ENCODE measurements around the gene ADAMTS17.

The ADAMTS17 gene

GRCh38 chr15:100307241-100308212, 34.2 kb downstream of the ADAMTS17 start:
- WGBS (ENCODE audit: extremely low coverage, insufficient coverage, insufficient read length), result no CpG with 5 or more reads among the region's 16 CpGs
- Histone ChIP-seq H3K9ac (ENCODE audit: low read length) (no peak overlapping the region), H4K91ac (ENCODE audit: low read depth, low read length) (no peak overlapping the region), H3K27ac (ENCODE audit: low read depth, low read length) (no peak overlapping the region), H3K18ac (ENCODE audit: low read length) (no peak overlapping the region), H3K79me2 (ENCODE audit: control insufficient read depth, insufficient read depth, low read length, poor library complexity) (no peaks in the 10 kb centered on the region), H2BK5ac (ENCODE audit: low read depth, low read length, poor library complexity) (no peak overlapping the region), H4K12ac (ENCODE audit: low read depth, low read length) (no peak overlapping the region), H3K79me1 (ENCODE audit: low read length) (no peaks in the 10 kb centered on the region), H3K4ac (ENCODE audit: low read depth, low read length) (no peak overlapping the region), H3K23ac (ENCODE audit: low read length) (no peak overlapping the region), H3K4me1 (ENCODE audit: control insufficient read depth in 1 of 2, insufficient read depth in 2 of 2, low read length in 2 of 2) (no peaks in the 10 kb centered on the region), H3K4me2 (ENCODE audit: low read length) (no peak overlapping the region), H4K8ac (ENCODE audit: low read depth, low read length) (no peak overlapping the region), H3K27me3 (ENCODE audit: insufficient read depth, low read length) (no peaks in the 10 kb centered on the region), H3K36me3 (ENCODE audit: control insufficient read depth in 1 of 2, insufficient read depth in 2 of 2, low read length in 2 of 2) (no peaks in the 10 kb centered on the region), H2BK12ac (ENCODE audit: low read length) (no peak overlapping the region), H2AK5ac (ENCODE audit: low read length) (no peak overlapping the region), H3K9me3 (ENCODE audit: insufficient read depth, low read depth, low read length) (peaks cover 2% of the 10 kb centered on the region), H2AFZ (ENCODE audit: insufficient read depth, low read length, poor library complexity) (no peak overlapping the region), H3K4me3 (ENCODE audit: low read depth, low read length) (no peak overlapping the region), H3K14ac (ENCODE audit: low read length) (no peak overlapping the region), H2BK120ac (ENCODE audit: insufficient read depth, low read length, poor library complexity) (no peak overlapping the region)
- DNase-seq, result no peak

GRCh38 chr15:100306098-100306497, 35.7 kb downstream of the ADAMTS17 start:
- Histone ChIP-seq H2BK5ac (ENCODE audit: low read depth, low read length, poor library complexity) (no peak overlapping the region), H3K79me2 (ENCODE audit: control insufficient read depth, insufficient read depth, low read length, poor library complexity) (no peaks in the 10 kb centered on the region), H3K23ac (ENCODE audit: low read length) (no peak overlapping the region), H2AK5ac (ENCODE audit: low read length) (no peak overlapping the region), H3K4me1 (ENCODE audit: control insufficient read depth in 1 of 2, insufficient read depth in 2 of 2, low read length in 2 of 2) (no peaks in the 10 kb centered on the region), H4K8ac (ENCODE audit: low read depth, low read length) (no peak overlapping the region), H2AFZ (ENCODE audit: insufficient read depth, low read length, poor library complexity) (no peak overlapping the region), H3K79me1 (ENCODE audit: low read length) (no peaks in the 10 kb centered on the region), H3K4me3 (ENCODE audit: low read depth, low read length) (no peak overlapping the region), H3K9ac (ENCODE audit: low read length) (no peak overlapping the region), H3K14ac (ENCODE audit: low read length) (no peak overlapping the region), H3K9me3 (ENCODE audit: insufficient read depth, low read depth, low read length) (peaks cover 2% of the 10 kb centered on the region), H3K18ac (ENCODE audit: low read length) (no peak overlapping the region), H2BK120ac (ENCODE audit: insufficient read depth, low read length, poor library complexity) (no peak overlapping the region), H3K36me3 (ENCODE audit: control insufficient read depth in 1 of 2, insufficient read depth in 2 of 2, low read length in 2 of 2) (no peaks in the 10 kb centered on the region), H3K4me2 (ENCODE audit: low read length) (no peak overlapping the region), H4K12ac (ENCODE audit: low read depth, low read length) (no peak overlapping the region), H3K27ac (ENCODE audit: low read depth, low read length) (no peak overlapping the region), H4K91ac (ENCODE audit: low read depth, low read length) (no peak overlapping the region), H3K27me3 (ENCODE audit: insufficient read depth, low read length) (no peaks in the 10 kb centered on the region), H2BK12ac (ENCODE audit: low read length) (no peak overlapping the region), H3K4ac (ENCODE audit: low read depth, low read length) (no peak overlapping the region)
- no CpG with 5 or more reads among the region's 8 CpGs for WGBS (ENCODE audit: extremely low coverage, insufficient coverage, insufficient read length)
- DNase-seq, result no peak

GRCh38 chr15:100301910-100302431, 39.8 kb downstream of the ADAMTS17 start:
- Histone ChIP-seq H4K8ac (ENCODE audit: low read depth, low read length) (no peak overlapping the region), H3K9ac (ENCODE audit: low read length) (no peak overlapping the region), H3K4me1 (ENCODE audit: control insufficient read depth in 1 of 2, insufficient read depth in 2 of 2, low read length in 2 of 2) (no peaks in the 10 kb centered on the region), H3K18ac (ENCODE audit: low read length) (no peak overlapping the region), H3K79me2 (ENCODE audit: control insufficient read depth, insufficient read depth, low read length, poor library complexity) (no peaks in the 10 kb centered on the region), H3K4me3 (ENCODE audit: low read depth, low read length) (no peak overlapping the region), H2BK5ac (ENCODE audit: low read depth, low read length, poor library complexity) (no peak overlapping the region), H3K36me3 (ENCODE audit: control insufficient read depth in 1 of 2, insufficient read depth in 2 of 2, low read length in 2 of 2) (no peaks in the 10 kb centered on the region), H2BK120ac (ENCODE audit: insufficient read depth, low read length, poor library complexity) (no peak overlapping the region), H2AFZ (ENCODE audit: insufficient read depth, low read length, poor library complexity) (no peak overlapping the region), H3K9me3 (ENCODE audit: insufficient read depth, low read depth, low read length) (peaks cover 7% of the 10 kb centered on the region), H4K91ac (ENCODE audit: low read depth, low read length) (no peak overlapping the region), H4K12ac (ENCODE audit: low read depth, low read length) (no peak overlapping the region), H3K23ac (ENCODE audit: low read length) (no peak overlapping the region), H3K27ac (ENCODE audit: low read depth, low read length) (no peak overlapping the region), H3K79me1 (ENCODE audit: low read length) (no peaks in the 10 kb centered on the region), H2BK12ac (ENCODE audit: low read length) (no peak overlapping the region), H3K4me2 (ENCODE audit: low read length) (no peak overlapping the region), H3K4ac (ENCODE audit: low read depth, low read length) (no peak overlapping the region), H3K27me3 (ENCODE audit: insufficient read depth, low read length) (no peaks in the 10 kb centered on the region), H3K14ac (ENCODE audit: low read length) (no peak overlapping the region), H2AK5ac (ENCODE audit: low read length) (no peak overlapping the region)
- no peak for DNase-seq
- no CpG with 5 or more reads among the region's 2 CpGs for WGBS (ENCODE audit: extremely low coverage, insufficient coverage, insufficient read length)

- Histone ChIP-seq H4K12ac (ENCODE audit: low read depth, low read length) (no peak overlapping the region), H3K79me2 (ENCODE audit: control insufficient read depth, insufficient read depth, low read length, poor library complexity) (no peaks in the 10 kb centered on the region), H3K27ac (ENCODE audit: low read depth, low read length) (no peak overlapping the region), H3K9ac (ENCODE audit: low read length) (no peak overlapping the region), H3K23ac (ENCODE audit: low read length) (no peak overlapping the region), H3K18ac (ENCODE audit: low read length) (no peak overlapping the region), H4K91ac (ENCODE audit: low read depth, low read length) (no peak overlapping the region), H3K36me3 (ENCODE audit: control insufficient read depth in 1 of 2, insufficient read depth in 2 of 2, low read length in 2 of 2) (no peaks in the 10 kb centered on the region), H2AK5ac (ENCODE audit: low read length) (no peak overlapping the region), H3K4me3 (ENCODE audit: low read depth, low read length) (no peak overlapping the region), H3K4me2 (ENCODE audit: low read length) (no peak overlapping the region), H2BK5ac (ENCODE audit: low read depth, low read length, poor library complexity) (no peak overlapping the region), H2BK12ac (ENCODE audit: low read length) (no peak overlapping the region), H3K4ac (ENCODE audit: low read depth, low read length) (no peak overlapping the region), H2BK120ac (ENCODE audit: insufficient read depth, low read length, poor library complexity) (no peak overlapping the region), H4K8ac (ENCODE audit: low read depth, low read length) (no peak overlapping the region), H3K79me1 (ENCODE audit: low read length) (no peaks in the 10 kb centered on the region), H3K4me1 (ENCODE audit: control insufficient read depth in 1 of 2, insufficient read depth in 2 of 2, low read length in 2 of 2) (no peaks in the 10 kb centered on the region), H3K27me3 (ENCODE audit: insufficient read depth, low read length) (no peaks in the 10 kb centered on the region), H3K9me3 (ENCODE audit: insufficient read depth, low read depth, low read length) (peaks cover 9% of the 10 kb centered on the region), H2AFZ (ENCODE audit: insufficient read depth, low read length, poor library complexity) (no peak overlapping the region), H3K14ac (ENCODE audit: low read length) (no peak overlapping the region)
- no peak for DNase-seq
- WGBS (ENCODE audit: extremely low coverage, insufficient coverage, insufficient read length), result no CpG with 5 or more reads among the region's 7 CpGs
These were observed 43.5 kb downstream of the ADAMTS17 start for GRCh38 chr15:100298257-100298656.
